H9 (cell line): ENCODE data around the gene WDR7. TPM values are rescaled to one million over a fixed set of nuclear protein-coding genes. Genes with fewer than 3 reads are reported as not detected.
A peak's percentile ranks its signal among the peaks of the same experiment; 100 is the strongest.

Source experiments
- DNase-seq: peaks from one replicate; pipeline ENCODE4 v3.0.0-alpha.2; 2017
- H2AFZ ChIP-seq: one replicate; pipeline ENCODE4 v1.6.1; 2013; ENCODE audit warnings: mild to moderate bottlenecking, low read length, control low read depth, moderate library complexity
- H2AK5ac ChIP-seq: 2 replicates; pipeline ENCODE4 v1.6.1; 2013; ENCODE audit warnings: low read length, control low read depth, mixed read lengths; ENCODE audit not compliant: insufficient read length
- H2BK120ac ChIP-seq: one replicate; pipeline ENCODE4 v1.6.1; 2013; ENCODE audit warnings: low read depth, mild to moderate bottlenecking, low read length, control low read depth, inconsistent platforms; ENCODE audit not compliant: poor library complexity, severe bottlenecking
- H2BK12ac ChIP-seq: 2 replicates; pipeline ENCODE4 v1.6.1; 2013; ENCODE audit warnings: low read length, control low read depth, mixed read lengths, low read depth; ENCODE audit not compliant: insufficient read length
- H2BK15ac ChIP-seq: 2 replicates; pipeline ENCODE4 v1.6.1; 2013; ENCODE audit warnings: low read depth, low read length, control low read depth
- H2BK20ac ChIP-seq: one replicate; pipeline ENCODE4 v1.6.1; 2013; ENCODE audit warnings: low read depth, mild to moderate bottlenecking, low read length, control low read depth, inconsistent platforms; ENCODE audit not compliant: poor library complexity, severe bottlenecking
- H2BK5ac ChIP-seq: 2 replicates; pipeline ENCODE4 v1.6.1; 2013; ENCODE audit warnings: low read length, control low read depth, mixed read lengths; ENCODE audit not compliant: insufficient read length
- H3K14ac ChIP-seq: 2 replicates; pipeline ENCODE4 v1.6.1; 2013; ENCODE audit warnings: low read length, control low read depth; ENCODE audit not compliant: insufficient read depth
- H3K18ac ChIP-seq: 2 replicates; pipeline ENCODE4 v1.6.1; 2013; ENCODE audit warnings: low read depth, mild to moderate bottlenecking, mixed read lengths, low read length, control low read depth; ENCODE audit not compliant: insufficient read length
- H3K23ac ChIP-seq: 2 replicates; pipeline ENCODE4 v1.6.1; 2013; ENCODE audit warnings: low read length, control low read depth, mixed read lengths, low read depth; ENCODE audit not compliant: insufficient read length
- H3K23me2 ChIP-seq: 2 replicates; pipeline ENCODE4 v1.6.1; 2013; ENCODE audit warnings: low read depth, mild to moderate bottlenecking, mixed read lengths, low read length, control low read depth; ENCODE audit not compliant: insufficient read length, poor library complexity, severe bottlenecking
- H3K27ac ChIP-seq: 2 replicates; pipeline ENCODE4 v1.5.1; 2013; ENCODE audit warnings: low read length, control low read depth, mixed read lengths, low read depth; ENCODE audit not compliant: insufficient read length
- H3K27me3 ChIP-seq: 2 replicates; pipeline ENCODE4 v1.6.1; 2013; ENCODE audit warnings: low read length, control low read depth, inconsistent platforms; ENCODE audit not compliant: insufficient read depth
- H3K4ac ChIP-seq: 2 replicates; pipeline ENCODE4 v1.6.1; 2013; ENCODE audit warnings: low read depth, mild to moderate bottlenecking, control low read depth, inconsistent platforms, low read length, moderate library complexity
- H3K4me1 ChIP-seq: 2 replicates; pipeline ENCODE4 v1.6.1; 2013; ENCODE audit warnings: low read length, control low read depth, inconsistent platforms; ENCODE audit not compliant: insufficient read depth
- H3K4me2 ChIP-seq: 2 replicates; pipeline ENCODE4 v1.6.1; 2013; ENCODE audit warnings: low read length, control low read depth, mixed read lengths; ENCODE audit not compliant: insufficient read length, insufficient read depth
- H3K56ac ChIP-seq: 2 replicates; pipeline ENCODE4 v1.6.1; 2013; ENCODE audit warnings: low read depth, mild to moderate bottlenecking, mixed read lengths, low read length, control low read depth; ENCODE audit not compliant: insufficient read length
- H3K79me1 ChIP-seq: 2 replicates; pipeline ENCODE4 v1.6.1; 2013; ENCODE audit warnings: low read depth, mild to moderate bottlenecking, moderate library complexity, low read length, control low read depth, inconsistent platforms; ENCODE audit not compliant: insufficient read depth, poor library complexity, severe bottlenecking
- H3K79me2 ChIP-seq: 2 replicates; pipeline ENCODE4 v1.6.1; 2013; ENCODE audit warnings: low read length, control low read depth, inconsistent platforms; ENCODE audit not compliant: insufficient read depth
- H3K9ac ChIP-seq: 2 replicates; pipeline ENCODE4 v1.6.1; 2013; ENCODE audit warnings: low read length, control low read depth, mixed read lengths; ENCODE audit not compliant: insufficient read length; ENCODE audit errors: extremely low read depth
- H3K9me3 ChIP-seq: one replicate; pipeline ENCODE4 v1.6.1; 2013; ENCODE audit warnings: low read depth, low read length, inconsistent platforms; ENCODE audit not compliant: control insufficient read depth
- H3T11ph ChIP-seq: one replicate; pipeline ENCODE4 v1.6.1; 2013; ENCODE audit warnings: mild to moderate bottlenecking, low read length, control low read depth, inconsistent platforms
- H4K20me1 ChIP-seq: one replicate; pipeline ENCODE4 v1.6.1; 2013; ENCODE audit not compliant: control insufficient read depth, insufficient read length, insufficient read depth
- H4K5ac ChIP-seq: 2 replicates; pipeline ENCODE4 v1.6.1; 2013; ENCODE audit warnings: low read depth, mild to moderate bottlenecking, mixed read lengths, low read length, control low read depth; ENCODE audit not compliant: insufficient read length
- H4K8ac ChIP-seq: replicated peaks from 2 replicates; pipeline ENCODE4 v1.6.1; 2013; ENCODE audit warnings: low read length, control low read depth, mixed read lengths, low read depth; ENCODE audit not compliant: insufficient read length
- H4K91ac ChIP-seq: 2 replicates; pipeline ENCODE4 v1.6.1; 2013; ENCODE audit warnings: low read depth, mild to moderate bottlenecking, moderate library complexity, mixed read lengths, low read length, control low read depth; ENCODE audit not compliant: insufficient read length
- H3K27ac Mint-ChIP-seq, 3 experiments: 2 replicates in 2 of 3; 3 replicates in 1 of 3; pipeline ENCODE4 v1.8.0; 2020 to 2021; ENCODE audit warnings: mixed read lengths in 3 of 3, mild to moderate bottlenecking in 1 of 3, moderate library complexity in 1 of 3
- H3K27me3 Mint-ChIP-seq: 2 replicates; pipeline ENCODE4 v1.8.0; 2021; ENCODE audit warnings: low read depth, mild to moderate bottlenecking, moderate library complexity, mixed read lengths
- H3K36me3 Mint-ChIP-seq, 3 experiments: 2 replicates in 2 of 3; 3 replicates in 1 of 3; pipeline ENCODE4 v1.8.0; 2020 to 2021; ENCODE audit warnings: low read depth in 3 of 3, mixed read lengths in 3 of 3; ENCODE audit not compliant: insufficient read depth in 1 of 3
- H3K4me1 Mint-ChIP-seq, 2 experiments: 2 replicates each; pipeline ENCODE4 v1.8.0; 2020; ENCODE audit warnings: mixed read lengths in 2 of 2
- H3K4me3 Mint-ChIP-seq, 2 experiments: 2 replicates in 1 of 2; 3 replicates in 1 of 2; pipeline ENCODE4 v1.8.0; 2020 to 2021; ENCODE audit warnings: mild to moderate bottlenecking in 2 of 2, mixed read lengths in 2 of 2, moderate library complexity in 1 of 2
- H3K9me3 Mint-ChIP-seq, 2 experiments: 2 replicates in 1 of 2; 3 replicates in 1 of 2; pipeline ENCODE4 v1.8.0; 2020; ENCODE audit warnings: mild to moderate bottlenecking in 2 of 2, mixed read lengths in 2 of 2, moderate library complexity in 1 of 2
- CTCF ChIP-seq: fragments of 200-600 bp; sonication (generic); conservative IDR thresholded peaks from 3 replicates; pipeline ENCODE4 v1.8.0; 2021; ENCODE audit warnings: antibody characterized with exemption, mild to moderate bottlenecking
- WGBS: extraction: QIAGEN DNeasy Blood & Tissue Kit; methylation state at CpG from one replicate; pipeline ENCODE4 v1.1.7; 2013; ENCODE audit warnings: missing lambda C conversion rate, low lambda C conversion rate, mixed read lengths; ENCODE audit not compliant: insufficient read length; ENCODE audit errors: extremely low coverage; 5-methylcytosine and 5-hydroxymethylcytosine counted together
- total RNA-seq: library from RNA; stranded (reverse); gene quantifications from 2 replicates; pipeline ENCODE4 v1.2.1, GENCODE V29; 2021

WDR7 gene
- total RNA-seq, 1 experiment from 2014 or later, result 14.8 TPM

- Histone ChIP-seq H3K14ac (no peak overlapping the region), H3K23me2 (no peaks in the 10 kb centered on the region), H3T11ph (no peak overlapping the region), H3K4me1 (no peaks in the 10 kb centered on the region; the same call in 1 of the 2 replicates), H4K91ac (no peak overlapping the region), H2BK5ac (no peak overlapping the region), H3K4me2 (no peak overlapping the region), H3K9me3 (no peaks in the 10 kb centered on the region), H3K79me2 (no peaks in the 10 kb centered on the region), H4K5ac (peak overlapping the region; percentile 27), H3K79me1 (no peaks in the 10 kb centered on the region), H4K8ac (no peak overlapping the region), H2AK5ac (no peak overlapping the region), H3K9ac (no peak overlapping the region), H2BK15ac (no peak overlapping the region), H4K20me1 (no peaks in the 10 kb centered on the region), H3K18ac (no peak overlapping the region), H3K27ac (no peak overlapping the region), H2BK12ac (no peak overlapping the region), H2AFZ (no peak overlapping the region), H3K56ac (no peak overlapping the region), H2BK120ac (no peak overlapping the region), H2BK20ac (no peak overlapping the region), H3K23ac (no peak overlapping the region), H3K27me3 (no peaks in the 10 kb centered on the region), H3K4ac (no peak overlapping the region)
- peak; percentile 31 for DNase-seq
- Mint-ChIP-seq H3K4me3 (no peak overlapping the region), H3K36me3 (peaks cover 0 to 21% (median 0%) of the 10 kb centered on the region in 3 experiments; a peak in 2 of 7 replicates), H3K27me3 (no peaks in the 10 kb centered on the region; the same call in 1 of the 2 replicates), H3K4me1 (peaks cover 6 to 17% of the 10 kb centered on the region in 2 experiments), H3K9me3 (no peaks in the 10 kb centered on the region), H3K27ac (peak overlapping the region in 1 of 3 experiments; percentile 69; a peak in 3 of 7 replicates)
- WGBS, result no CpG with 5 or more reads among the region's 11 CpGs
- TF ChIP-seq CTCF, result no peak
These were observed 411.7 kb downstream of the WDR7 start for GRCh38 chr18:57062844-57063243.
